Stimulated activated CD8-positive, alpha-beta memory T cell treated with anti-CD3 and anti-CD28 coated beads, Interleukin-15, amount 100 ng/mL, for 1 hour (primary cell): Measurements from ENCODE around the gene TMX4.
"Not testable (repeated sequence)": the region's sequence is repeated elsewhere in the genome, so short reads cannot be mapped to it uniquely, and the experiment has no call there.

ENCODE experiments used
- DNase-seq: peaks from one replicate; pipeline ENCODE4 v3.0.0-alpha.2; 2020; ENCODE audit warnings: low read depth

Gene TMX4, protein sequence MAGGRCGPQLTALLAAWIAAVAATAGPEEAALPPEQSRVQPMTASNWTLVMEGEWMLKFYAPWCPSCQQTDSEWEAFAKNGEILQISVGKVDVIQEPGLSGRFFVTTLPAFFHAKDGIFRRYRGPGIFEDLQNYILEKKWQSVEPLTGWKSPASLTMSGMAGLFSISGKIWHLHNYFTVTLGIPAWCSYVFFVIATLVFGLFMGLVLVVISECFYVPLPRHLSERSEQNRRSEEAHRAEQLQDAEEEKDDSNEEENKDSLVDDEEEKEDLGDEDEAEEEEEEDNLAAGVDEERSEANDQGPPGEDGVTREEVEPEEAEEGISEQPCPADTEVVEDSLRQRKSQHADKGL

DNA sequence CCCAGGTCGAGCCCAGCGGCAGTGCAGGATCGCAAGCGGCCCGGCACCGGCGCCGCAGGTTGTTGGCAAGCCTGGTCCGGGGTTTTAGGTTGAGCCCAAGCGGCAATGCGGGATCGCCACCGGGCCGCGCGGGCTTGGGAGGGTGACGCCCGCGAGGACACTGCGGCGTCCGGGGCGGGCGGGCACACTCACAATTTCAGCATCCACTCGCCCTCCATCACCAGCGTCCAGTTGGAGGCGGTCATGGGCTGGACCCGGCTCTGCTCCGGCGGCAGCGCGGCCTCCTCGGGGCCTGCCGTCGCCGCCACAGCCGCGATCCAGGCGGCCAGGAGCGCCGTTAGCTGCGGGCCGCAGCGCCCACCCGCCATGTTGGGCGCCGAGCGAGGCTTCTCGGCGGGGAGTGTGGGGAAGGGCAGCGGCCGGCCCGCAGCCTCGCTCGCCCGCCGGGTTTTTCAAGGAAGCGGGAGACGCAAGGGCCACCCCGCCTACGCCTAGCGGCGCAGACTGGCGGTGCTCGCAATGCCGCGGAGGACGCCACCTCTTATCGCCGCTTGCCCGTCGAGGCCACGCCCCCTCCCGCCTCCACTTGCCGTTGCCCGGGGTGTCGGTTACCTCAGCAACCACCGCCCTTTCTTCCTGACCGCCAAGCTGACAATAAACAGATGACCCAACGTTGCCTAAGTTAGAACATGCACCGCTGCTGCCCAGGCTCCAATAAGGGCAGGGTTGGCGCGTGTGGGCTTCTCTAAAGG is at the start of gene TMX4:
Gene TMX4 (minus strand): TSS at position 516 of the 752 bp plus-strand sequence. CDS start 148 bp downstream, at position 368.
- DNase-seq, result peak; percentile 79

DNA sequence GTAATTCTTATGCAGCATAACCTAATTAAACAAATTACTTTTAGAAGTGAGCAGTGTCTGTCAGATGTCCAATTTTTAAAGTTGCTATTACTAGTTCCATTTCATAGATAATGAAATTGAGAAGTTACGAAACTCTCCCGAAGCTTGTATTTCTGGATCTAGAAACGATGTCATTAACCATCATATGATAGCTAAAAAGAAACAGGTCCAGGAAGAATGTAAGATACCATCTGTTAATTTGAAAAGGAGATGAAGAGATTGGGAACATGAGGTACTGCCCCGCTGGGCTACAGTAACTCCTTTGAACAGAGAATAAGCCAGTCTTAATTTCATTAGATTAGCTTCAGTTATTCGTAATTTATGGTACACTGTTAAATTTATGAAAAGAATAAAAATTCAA is 47.5 kb upstream of the TMX4 start:
- DNase-seq, result no peak

DNA sequence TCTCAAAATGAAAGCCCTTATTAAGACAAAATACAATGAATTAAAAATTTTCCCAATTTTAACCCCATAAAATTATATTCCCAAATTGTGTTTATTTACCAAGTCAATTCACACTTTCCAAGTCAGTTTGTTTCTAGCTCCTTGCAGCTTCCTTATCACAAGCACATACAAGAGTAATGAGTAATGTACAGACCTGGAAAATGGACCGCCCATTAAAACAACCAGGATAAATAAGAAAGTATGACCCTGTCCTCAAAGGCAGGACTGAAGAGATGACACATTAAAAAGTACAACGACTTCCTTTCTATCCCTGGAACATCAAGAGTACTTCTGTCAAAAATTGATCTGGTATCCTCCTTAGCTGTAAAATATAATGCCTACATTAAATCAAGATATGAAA is 47.1 kb upstream of the TMX4 start:
- no peak for DNase-seq

DNA sequence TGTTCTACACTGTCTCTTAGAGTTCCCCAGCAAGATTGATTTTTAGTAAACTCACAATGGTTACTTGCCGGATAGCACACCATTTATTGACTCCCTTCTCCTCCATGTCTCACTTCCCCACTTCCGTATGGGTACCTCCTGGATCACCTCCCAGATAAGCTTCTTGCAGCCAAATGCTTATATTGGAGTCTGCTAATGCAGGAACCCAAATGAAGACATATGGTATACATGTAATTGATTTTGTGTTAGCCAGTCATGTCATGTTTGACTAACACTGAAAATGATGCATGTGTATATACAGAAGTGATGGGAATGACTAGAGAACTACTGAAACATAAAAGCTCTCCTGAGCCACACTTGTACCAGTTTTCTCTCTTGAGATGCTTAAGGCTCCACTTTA is 46.1 kb upstream of the TMX4 start:
- no peak for DNase-seq

DNA sequence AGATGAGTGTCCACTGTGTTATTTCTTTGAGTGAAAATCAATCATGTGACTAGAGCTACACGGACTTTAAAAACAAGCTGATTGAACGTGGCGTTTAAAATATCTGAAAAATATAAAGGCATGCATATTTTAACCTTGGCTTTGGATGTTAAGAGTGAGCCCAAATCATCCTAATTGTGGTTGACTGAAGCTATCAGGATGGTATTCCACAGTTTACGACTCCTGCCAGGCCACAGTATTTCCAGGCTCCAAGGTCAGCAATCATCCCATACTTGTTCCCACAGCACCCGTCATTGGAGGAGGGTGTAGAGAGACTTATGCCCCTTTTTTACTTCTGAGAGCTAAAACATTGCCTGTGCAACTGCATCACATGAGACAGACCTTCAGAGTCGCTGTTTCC is 43.2 kb upstream of the TMX4 start:
- no peak for DNase-seq

DNA sequence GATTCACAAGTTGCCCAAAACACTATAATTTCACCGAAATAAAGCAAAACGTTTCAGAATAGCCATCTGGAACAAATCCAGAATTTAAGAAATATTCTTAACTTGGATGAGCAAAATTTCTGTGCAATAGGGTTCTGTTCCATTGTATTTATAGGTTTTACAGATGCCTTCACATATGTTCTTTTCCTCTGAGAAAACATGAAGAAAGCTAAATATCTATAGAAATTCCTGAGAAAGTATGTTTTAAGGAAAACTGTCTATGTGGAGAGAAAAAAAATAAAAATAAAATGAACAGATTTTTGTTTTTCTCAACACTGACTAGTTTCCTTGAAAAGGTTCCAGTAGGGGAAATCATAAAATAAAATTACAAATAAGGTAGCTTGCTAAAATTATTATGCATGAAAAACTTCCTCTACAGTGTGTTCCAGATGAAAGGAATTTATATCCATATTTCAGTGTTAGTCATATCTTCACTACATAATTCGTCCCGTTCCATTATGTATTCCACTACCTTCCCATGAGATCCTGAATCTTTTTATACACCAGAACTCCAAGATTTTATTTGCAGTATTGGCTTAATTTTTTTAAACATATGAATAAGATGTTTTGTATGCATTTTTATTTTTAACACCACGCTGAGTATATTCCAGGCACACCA is 42.4 kb upstream of the TMX4 start:
- DNase-seq, result no peak

DNA sequence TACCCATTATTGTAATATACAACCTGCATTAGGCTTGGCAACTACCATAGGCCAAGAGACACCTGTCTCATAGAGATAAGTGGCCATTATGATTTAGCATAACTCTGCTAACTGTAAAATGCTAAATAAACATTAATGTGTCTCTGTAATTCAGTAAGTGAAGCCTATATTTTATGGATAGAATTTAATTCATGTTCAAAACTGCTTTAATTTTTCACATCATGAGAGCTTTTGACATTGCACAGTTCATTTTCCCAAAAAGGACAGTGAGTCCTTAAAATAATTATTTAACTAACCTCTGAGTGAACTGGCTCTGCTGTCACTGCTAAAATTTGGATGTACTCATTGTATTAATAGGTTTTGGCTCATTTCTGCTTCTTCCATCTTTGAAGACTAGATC is 41.4 kb upstream of the TMX4 start:
- DNase-seq, result no peak

DNA sequence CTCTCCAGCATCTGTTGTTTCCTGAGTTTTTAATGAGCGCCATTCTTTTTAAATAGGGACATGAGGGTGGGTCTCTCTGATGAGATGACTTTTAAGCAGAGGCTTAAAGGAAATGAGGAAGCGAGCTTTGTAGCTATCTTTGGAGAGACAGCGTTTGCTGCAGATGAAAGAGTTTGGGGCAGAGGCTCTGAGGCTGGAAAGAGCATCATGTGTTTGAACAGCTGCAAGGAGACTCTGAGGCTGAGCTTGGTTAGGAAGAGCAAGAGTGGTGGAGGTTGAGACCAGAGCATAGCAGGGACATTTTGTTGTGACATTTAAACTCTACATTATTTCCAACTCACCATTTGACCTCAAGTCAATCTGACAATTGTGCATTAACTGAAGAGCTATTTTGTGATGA is 38.3 kb upstream of the TMX4 start:
- DNase-seq, result no peak

DNA sequence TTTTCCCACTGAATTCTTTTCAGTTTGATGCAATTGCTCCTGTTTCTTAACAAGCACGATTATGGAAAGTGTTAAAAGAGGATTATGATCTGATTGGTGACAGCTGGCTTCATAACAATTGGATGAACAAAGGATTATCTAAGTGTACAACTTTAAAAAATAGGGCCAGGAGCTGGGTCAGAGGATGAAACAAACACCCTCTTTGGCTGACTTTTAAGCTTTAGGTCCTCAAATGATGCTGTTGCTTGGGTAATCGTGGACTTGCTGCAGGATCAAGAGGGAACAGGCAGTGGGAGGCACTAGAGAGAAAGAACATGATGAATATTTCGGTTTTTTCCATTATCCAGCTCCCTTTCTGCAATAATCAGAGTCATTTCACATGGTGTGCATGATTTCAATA is 35.5 kb upstream of the TMX4 start:
- no peak for DNase-seq

DNA sequence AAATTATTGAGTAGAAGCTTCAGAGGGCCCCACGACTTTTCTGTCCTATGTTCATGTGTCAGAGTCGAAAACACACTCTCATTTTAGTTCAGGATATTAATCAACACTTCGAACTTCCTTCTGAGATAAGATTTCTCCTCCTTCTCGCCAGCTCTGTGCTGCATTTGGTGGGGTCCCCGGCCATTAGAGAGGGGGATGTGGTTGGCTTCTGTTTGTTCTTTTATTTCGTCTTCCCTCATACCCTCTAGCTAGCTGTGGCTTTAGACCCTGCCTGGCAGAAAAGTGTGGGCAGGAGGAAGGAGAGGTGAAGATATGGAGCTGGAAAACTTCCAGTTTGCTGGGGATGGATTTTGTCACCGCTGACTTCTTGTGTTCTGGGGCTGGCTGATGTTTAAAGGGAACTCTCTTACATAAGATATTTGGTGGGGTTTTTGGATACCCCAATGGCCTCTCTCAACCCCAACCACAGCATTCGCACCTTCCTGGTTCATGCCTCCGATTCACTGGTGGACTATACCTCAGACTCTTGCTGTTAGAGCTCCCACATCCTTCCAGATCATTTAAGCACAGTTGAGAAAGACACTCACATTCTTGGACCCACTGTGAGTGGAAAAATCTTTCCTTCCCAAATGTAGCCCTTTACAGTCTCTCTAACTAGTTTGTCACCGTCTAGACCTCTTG is 30.7 kb upstream of the TMX4 start:
- no peak for DNase-seq

DNA sequence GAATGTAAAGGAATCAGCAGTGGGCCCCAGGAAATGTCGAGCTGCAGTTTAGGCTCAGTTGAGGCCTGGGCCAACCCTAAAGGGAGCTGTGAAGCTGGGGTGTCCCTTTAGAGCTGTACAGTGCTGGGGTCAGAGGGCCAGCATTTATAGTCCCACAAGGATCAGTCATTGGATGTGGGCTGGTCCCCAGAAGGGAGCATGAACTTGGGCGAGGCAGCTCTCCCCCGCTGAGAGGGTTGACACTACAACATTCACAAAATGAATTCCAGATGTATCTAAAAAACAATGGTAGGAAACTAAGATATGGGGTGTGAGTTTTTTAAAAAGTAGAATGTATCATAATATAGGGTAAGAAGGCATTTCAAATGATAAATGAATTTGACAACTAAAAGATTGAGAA is 29.7 kb upstream of the TMX4 start:
- no peak for DNase-seq

DNA sequence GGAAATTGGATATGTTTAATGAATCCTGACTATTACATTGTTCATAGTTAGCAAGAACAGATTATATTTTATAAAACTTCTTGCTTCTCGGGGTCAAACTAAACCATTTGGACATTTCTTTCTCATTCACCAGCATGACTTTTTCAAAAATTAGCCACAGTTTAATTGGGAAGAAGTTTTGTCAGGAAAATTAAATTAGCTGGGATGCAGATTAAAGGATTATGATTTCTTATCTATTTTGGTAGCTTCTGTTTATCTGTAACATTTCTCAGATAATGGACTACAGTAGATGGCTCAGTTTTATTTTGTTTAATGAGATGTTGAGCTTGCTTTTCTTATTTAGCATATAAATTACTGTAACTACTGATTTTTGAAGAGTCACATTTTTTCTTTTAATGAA is 26.4 kb upstream of the TMX4 start:
- no peak for DNase-seq

DNA sequence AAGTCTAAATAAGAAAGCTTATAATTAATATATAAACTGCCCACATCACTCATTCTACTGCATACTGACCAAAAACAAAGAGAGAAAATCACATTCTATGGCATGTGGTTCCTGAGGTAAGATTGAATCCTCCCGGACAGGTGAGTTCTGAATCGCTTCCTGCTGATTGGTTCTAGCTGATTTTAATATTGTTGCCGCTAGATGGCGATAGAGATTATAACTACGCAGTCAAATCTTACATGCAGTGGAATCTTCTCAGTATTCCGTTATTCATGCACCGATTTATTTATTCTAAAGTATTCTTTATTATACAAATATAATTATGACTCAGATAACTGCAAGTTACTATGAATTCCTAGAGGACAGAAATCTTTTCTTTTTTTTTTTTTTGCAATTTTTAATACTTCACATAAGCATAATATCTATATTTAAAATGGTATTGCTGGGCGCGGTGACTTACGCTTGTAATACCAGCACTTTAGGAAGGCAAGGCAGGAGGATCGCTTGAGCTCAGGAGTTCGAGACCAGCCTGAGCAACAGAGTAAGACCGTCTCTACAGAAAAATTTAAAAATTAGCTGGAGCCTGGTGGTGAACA is 24.2 kb upstream of the TMX4 start:
- DNase-seq, result no peak

DNA sequence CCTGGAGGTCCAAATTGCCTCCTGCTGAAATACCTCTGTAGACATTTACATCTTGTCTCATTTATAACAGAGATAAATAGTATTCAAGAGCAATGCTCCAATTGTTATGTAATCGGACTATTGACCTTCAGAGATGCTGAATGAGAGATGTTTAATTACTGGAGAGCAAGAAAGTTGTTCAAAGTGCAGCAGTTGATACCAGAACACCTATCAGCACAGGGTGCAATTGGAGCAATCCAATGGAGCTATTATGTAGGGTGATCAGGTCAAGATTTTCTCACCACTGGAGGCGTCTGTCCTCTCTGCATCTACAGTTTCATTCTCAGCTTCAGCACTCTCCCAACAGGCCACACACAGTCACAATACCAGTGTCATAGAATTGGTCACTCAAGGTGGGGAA is 19.5 kb upstream of the TMX4 start:
- no peak for DNase-seq

DNA sequence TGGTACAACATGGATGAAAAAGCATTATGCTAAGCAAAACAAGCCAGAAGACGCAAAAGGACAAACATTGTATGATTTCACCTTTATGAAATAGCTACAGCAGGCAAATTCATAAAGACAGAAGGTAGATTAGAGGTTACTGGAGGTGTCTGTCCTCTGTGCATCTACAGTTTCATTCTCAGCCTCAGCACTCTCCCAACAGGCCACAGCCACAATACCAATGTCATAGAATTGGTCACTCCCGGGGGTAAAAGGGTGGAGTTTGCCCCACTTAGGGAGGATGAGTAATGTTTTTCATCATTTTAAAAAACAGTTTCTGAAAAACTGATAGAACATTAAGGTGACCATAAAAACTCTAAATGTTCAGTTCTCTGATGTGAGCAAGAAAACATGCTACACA is 17.2 kb upstream of the TMX4 start:
- no peak for DNase-seq

DNA sequence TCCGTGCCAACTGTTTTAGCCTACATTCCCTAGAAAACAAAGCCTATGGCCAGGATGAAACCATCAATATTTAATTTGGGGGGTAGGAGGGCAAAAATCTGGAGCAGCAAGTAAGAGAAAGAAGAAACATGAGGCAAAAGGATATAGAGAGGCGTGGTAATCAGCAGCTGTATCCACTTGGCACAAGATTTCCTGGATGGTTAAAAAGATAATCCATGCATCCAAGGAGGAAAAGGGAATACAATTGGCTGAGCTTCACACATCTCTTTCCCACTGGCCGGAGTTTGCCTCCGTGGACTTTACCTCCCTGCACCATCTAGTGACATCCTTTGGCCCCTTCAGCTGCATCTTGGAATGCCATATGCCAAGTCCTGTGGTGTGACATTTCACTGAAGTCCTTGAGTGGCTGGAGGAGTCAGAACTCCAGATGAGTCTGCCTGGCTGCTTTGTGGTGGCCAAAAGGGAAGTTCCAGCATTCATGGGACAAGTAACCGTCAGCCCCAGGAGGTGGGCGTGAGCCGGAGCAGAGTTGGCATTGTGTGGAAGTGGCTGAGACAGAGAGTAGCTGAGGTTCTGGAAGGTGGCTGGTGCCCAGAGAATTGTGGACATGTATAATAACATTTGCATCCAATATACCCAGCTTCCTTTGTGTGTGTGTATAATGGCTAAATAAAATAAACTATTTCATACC is 13.7 kb upstream of the TMX4 start:
- DNase-seq, result no peak

DNA sequence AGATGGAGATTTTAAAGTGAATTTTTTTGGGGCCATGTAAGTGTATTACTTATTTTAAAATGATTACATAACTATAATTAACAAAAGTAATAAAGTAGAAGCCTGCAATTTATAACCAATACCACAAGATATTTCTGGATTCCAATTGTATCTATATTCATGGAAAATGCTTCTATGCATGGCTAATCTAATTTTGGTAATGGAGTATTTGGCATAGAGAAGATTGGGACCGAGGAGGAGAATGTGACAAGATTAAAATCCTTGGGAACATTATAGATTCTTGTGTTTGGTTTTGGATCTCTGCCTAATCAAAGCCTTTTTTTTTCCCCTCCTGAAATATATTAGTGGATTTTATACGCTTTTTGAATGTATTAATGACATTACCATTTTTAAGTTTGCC is 12.9 kb upstream of the TMX4 start:
- DNase-seq, result no peak

DNA sequence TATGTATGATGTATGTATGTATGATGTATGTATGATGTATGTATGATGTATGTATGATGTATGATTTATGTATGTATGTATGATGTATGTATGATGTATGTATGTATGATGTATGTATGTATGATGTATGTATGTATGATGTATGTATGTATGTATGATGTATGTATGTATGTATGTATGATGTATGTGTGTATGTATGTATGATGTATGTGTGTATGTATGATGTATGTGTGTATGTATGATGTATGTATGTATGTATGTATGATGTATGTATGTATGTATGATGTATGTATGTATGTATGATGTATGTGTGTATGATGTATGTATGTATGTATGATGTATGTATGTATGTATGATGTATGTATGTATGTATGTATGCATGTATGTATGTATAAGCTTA is 12.0 kb upstream of the TMX4 start:
- DNase-seq, result not testable (repeated sequence)

DNA sequence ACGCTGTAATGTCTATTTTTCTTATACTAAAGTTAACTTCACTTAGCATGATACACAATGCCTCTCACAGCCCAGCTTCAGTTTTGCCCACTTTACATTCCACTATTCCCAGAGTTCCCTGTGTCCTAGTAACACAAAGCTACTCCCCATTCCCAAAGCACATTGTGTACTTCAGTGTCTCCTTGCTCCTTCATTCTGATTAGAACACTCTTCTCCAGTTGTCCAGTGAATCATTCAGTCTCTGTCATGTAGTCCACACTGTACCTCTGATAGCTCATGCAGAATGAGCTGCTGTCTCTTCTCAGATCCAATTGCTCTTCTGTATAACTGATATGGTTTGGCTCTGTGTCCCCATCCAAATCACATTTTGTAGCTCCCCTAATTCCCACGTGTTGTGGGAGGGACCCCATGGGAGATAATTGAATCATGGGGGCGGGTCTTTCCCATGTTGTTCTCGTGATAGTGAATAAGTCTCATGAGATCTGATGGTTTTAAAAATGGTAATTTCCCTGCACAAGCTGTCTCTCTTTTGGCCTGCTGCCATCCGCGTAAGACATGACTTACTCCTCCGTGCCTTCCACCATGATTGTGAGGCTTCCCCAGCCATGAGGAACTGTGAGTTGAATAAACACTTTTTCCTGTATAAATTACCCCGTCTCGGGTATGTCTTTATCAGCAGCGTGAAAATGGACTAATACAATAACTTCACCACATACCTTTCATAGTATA is 2.1 kb upstream of the TMX4 start:
- DNase-seq, result no peak

DNA sequence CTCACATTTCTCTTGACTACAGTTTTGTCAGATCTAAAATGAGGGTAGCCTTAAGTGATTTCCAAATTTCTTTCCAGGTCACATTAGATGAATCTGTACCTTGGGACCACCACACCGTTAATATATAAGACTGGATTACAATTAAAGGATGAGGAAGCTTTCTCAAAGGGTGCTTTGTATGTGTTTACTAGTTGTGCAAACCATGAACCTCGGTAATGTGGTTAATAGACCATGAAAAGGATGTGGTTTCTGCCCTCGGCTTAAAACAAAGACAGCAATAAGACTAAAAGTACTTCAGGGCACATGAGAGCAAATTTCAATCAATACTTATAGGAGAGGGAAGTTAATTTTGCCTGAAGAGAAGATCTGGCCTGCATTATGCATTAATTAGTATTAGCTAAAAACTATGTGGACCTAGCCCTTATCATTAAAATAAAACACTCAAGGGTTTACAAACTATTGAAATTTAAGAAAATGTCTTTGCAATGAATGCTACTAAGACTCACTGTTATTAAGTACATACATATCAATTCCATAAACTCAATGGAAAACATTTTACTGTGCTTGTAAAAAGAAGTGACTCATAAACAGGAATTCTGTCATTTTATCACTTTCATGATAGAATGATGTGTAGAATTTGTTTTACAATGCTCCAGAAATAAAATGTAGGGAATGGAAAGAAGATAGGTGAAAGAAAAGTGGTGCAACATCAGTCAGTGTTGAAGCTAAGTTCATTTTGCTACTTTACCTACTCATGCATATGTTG is 936 bp upstream of the TMX4 start:
- no peak for DNase-seq

DNA sequence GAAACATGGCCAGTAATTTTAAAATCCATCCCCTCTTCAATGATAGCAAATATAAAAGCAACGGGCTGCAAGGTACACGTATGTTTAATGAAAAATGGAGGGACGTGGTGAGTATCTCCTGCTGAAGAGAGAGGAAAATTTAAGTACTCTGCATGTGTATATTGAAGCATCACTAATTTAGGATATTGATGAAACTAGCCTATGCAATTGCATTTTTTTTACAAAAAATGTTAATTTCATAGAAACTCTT is 362 bp upstream of the TMX4 start:
- no peak for DNase-seq
